ENCODE results near the gene IFNK. TPM values are rescaled to one million over a fixed set of nuclear protein-coding genes. Genes with fewer than 3 reads are reported as not detected.

The IFNK gene
- polyA plus RNA-seq, 1 donor (not counting 4 experiments of a cell fraction or from before 2014, with no cell fraction given) = 29.2 TPM

DNA sequence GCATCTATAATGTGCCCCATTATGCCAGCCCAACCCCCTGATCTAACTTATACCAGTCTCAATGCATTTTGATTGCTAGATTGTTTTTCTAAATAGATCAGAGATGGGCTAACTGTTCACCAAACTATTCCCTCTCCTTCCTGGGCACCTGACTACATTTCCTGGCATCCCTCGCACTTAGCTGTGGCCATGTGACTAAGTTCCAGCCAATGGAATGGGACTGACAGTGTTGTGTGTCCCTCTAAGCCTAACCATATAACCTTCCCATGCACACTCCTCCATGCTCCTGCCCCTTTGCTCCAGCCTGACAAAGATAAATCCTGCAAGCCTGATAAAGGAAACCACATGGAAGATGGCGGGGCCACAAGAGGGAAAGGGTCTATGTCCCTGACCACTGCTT is 12.3 kb upstream of the IFNK start:
- DNase-seq (ENCODE audit: low read depth, low spot score) = no peak
- no peak overlapping the region for H3K4me2 ChIP-seq (ENCODE audit: control insufficient read depth, extremely low read depth, insufficient read depth, low read depth, low read length)
- no peak overlapping the region for H3K9ac ChIP-seq (ENCODE audit: control insufficient read depth, extremely low read depth, insufficient read depth, low read length)
- H3K79me2 ChIP-seq (ENCODE audit: control insufficient read depth, insufficient read depth, low read length) = peaks cover 63% of the 10 kb centered on the region
- peak; percentile 58 for FAIRE-seq
- peaks cover 8% of the 10 kb centered on the region for H3K4me1 ChIP-seq (ENCODE audit: control insufficient read depth, extremely low read depth, insufficient read depth, low read length)
- H3K9me3 ChIP-seq (ENCODE audit: control insufficient read depth, low read depth, low read length) = no peaks in the 10 kb centered on the region
- no peak overlapping the region for H3K27ac ChIP-seq (ENCODE audit: control insufficient read depth, insufficient read depth, low read length)
- no peak for TF ChIP-seq EZH2 (IDR thresholded peaks at IDR 0.05; ENCODE audit: low read length)
- TF ChIP-seq, protein P1, sequence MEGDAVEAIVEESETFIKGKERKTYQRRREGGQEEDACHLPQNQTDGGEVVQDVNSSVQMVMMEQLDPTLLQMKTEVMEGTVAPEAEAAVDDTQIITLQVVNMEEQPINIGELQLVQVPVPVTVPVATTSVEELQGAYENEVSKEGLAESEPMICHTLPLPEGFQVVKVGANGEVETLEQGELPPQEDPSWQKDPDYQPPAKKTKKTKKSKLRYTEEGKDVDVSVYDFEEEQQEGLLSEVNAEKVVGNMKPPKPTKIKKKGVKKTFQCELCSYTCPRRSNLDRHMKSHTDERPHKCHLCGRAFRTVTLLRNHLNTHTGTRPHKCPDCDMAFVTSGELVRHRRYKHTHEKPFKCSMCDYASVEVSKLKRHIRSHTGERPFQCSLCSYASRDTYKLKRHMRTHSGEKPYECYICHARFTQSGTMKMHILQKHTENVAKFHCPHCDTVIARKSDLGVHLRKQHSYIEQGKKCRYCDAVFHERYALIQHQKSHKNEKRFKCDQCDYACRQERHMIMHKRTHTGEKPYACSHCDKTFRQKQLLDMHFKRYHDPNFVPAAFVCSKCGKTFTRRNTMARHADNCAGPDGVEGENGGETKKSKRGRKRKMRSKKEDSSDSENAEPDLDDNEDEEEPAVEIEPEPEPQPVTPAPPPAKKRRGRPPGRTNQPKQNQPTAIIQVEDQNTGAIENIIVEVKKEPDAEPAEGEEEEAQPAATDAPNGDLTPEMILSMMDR (optimal IDR thresholded peaks at IDR 0.05 in 1 of 3, IDR thresholded peaks at IDR 0.05 in 1 of 3, conservative IDR thresholded peaks at IDR 0.05 in 1 of 3; ENCODE audit: extremely low read depth in 1 of 3, insufficient read depth in 2 of 3, low read length in 3 of 3) = no peak
- H3K4me3 ChIP-seq (ENCODE audit: control insufficient read depth in 2 of 3, extremely low read depth in 1 of 3, insufficient read depth in 2 of 3, low read depth in 1 of 3, low read length in 3 of 3) = no peak overlapping the region
- no peaks in the 10 kb centered on the region for H3K9me1 ChIP-seq (ENCODE audit: control insufficient read depth, extremely low read depth, insufficient read depth, low read length)
- H3K36me3 ChIP-seq (ENCODE audit: control insufficient read depth in 2 of 2, extremely low read depth in 1 of 2, insufficient read depth in 2 of 2, low read length in 2 of 2) = peaks cover 0 to 6% of the 10 kb centered on the region in 2 experiments
- dilution Hi-C loops (cut with MboI; ENCODE audit: extremely low pct_ligation_motif_present, low sequenced_read_pairs) = no loop called here
- no peaks in the 10 kb centered on the region for H4K20me1 ChIP-seq (ENCODE audit: control insufficient read depth, extremely low read depth, insufficient read depth, low read length)
- no peak overlapping the region for H2AFZ ChIP-seq (ENCODE audit: control insufficient read depth, low read length)
- no peaks in the 10 kb centered on the region for H3K27me3 ChIP-seq (ENCODE audit: control insufficient read depth, extremely low read depth, insufficient read depth, low read length)

DNA sequence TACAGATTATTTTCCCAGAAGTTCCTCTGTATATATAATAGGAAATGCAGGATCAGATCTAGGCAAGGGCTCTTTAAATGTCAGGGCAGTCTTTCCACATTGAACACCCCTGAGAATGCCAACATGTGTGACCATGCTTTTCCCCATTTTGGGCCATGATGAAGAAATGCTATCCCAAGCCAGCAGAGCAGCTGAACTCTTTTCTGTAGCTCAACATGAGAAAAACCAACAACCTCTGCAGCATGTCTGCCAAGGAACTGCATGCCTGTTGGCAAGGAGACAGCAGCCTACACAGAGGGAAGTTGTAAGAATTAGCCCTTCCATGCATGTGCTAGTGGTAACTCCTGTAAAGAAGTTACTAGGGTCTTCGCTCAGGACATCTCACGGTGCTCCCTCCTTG is 9.5 kb upstream of the IFNK start:
- Histone ChIP-seq H4K20me1 (ENCODE audit: control insufficient read depth, extremely low read depth, insufficient read depth, low read length) (no peaks in the 10 kb centered on the region), H2AFZ (ENCODE audit: control insufficient read depth, low read length) (no peak overlapping the region), H3K9me1 (ENCODE audit: control insufficient read depth, extremely low read depth, insufficient read depth, low read length) (no peaks in the 10 kb centered on the region), H3K36me3 (ENCODE audit: control insufficient read depth in 2 of 2, extremely low read depth in 1 of 2, insufficient read depth in 2 of 2, low read length in 2 of 2) (no peaks in the 10 kb centered on the region), H3K9me3 (ENCODE audit: control insufficient read depth, low read depth, low read length) (no peaks in the 10 kb centered on the region), H3K4me2 (ENCODE audit: control insufficient read depth, extremely low read depth, insufficient read depth, low read depth, low read length) (no peak overlapping the region), H3K4me1 (ENCODE audit: control insufficient read depth, extremely low read depth, insufficient read depth, low read length) (peaks cover 19% of the 10 kb centered on the region), H3K79me2 (ENCODE audit: control insufficient read depth, insufficient read depth, low read length) (peaks cover 63% of the 10 kb centered on the region), H3K27me3 (ENCODE audit: control insufficient read depth, extremely low read depth, insufficient read depth, low read length) (no peaks in the 10 kb centered on the region), H3K27ac (ENCODE audit: control insufficient read depth, insufficient read depth, low read length) (no peak overlapping the region), H3K9ac (ENCODE audit: control insufficient read depth, extremely low read depth, insufficient read depth, low read length) (no peak overlapping the region), H3K4me3 (ENCODE audit: control insufficient read depth in 2 of 3, extremely low read depth in 1 of 3, insufficient read depth in 2 of 3, low read depth in 1 of 3, low read length in 3 of 3) (no peak overlapping the region)
- TF ChIP-seq, protein P1 (optimal IDR thresholded peaks at IDR 0.05 in 1 of 3, IDR thresholded peaks at IDR 0.05 in 1 of 3, conservative IDR thresholded peaks at IDR 0.05 in 1 of 3; ENCODE audit: extremely low read depth in 1 of 3, insufficient read depth in 2 of 3, low read length in 3 of 3) = no peak
- no peak for TF ChIP-seq EZH2 (IDR thresholded peaks at IDR 0.05; ENCODE audit: low read length)
- DNase-seq (ENCODE audit: low read depth, low spot score) (no peak), FAIRE-seq (peak; percentile 44)
- dilution Hi-C loops (cut with MboI; ENCODE audit: extremely low pct_ligation_motif_present, low sequenced_read_pairs) = no loop called here
